Neutrophil (primary cell): ENCODE data around the gene ZNF185.

ENCODE experiments used
- H3K27ac ChIP-seq: fragments of 200-600 bp; sonication (generic); 2 replicates; pipeline ENCODE4 v1.5.1; 2016; ENCODE audit warnings: mild to moderate bottlenecking, moderate library complexity
- H3K27me3 ChIP-seq: fragments of 200-600 bp; sonication (generic); 2 replicates; pipeline ENCODE4 v1.6.0; 2016; ENCODE audit warnings: mild to moderate bottlenecking
- H3K36me3 ChIP-seq: fragments of 200-600 bp; sonication (generic); 2 replicates; pipeline ENCODE4 v1.5.1; 2017
- H3K4me1 ChIP-seq, 2 experiments: fragments of 200-600 bp in 1 of 2; sonication (generic) in 1 of 2; 1 replicate in 1 of 2; 2 replicates in 1 of 2; pipeline versions ENCODE4 v1.5.1 to v1.6.1; 2013 to 2016; ENCODE audit warnings: low read depth in 1 of 2, low read length in 1 of 2, mild to moderate bottlenecking in 1 of 2, moderate library complexity in 1 of 2; ENCODE audit not compliant: control insufficient read depth in 1 of 2, insufficient read depth in 1 of 2
- H3K4me3 ChIP-seq, 2 experiments: fragments of 200-600 bp in 1 of 2; sonication (generic) in 1 of 2; 1 replicate in 1 of 2; 2 replicates in 1 of 2; pipeline ENCODE4 v1.5.1; 2013 to 2016; ENCODE audit warnings: low read depth in 1 of 2, low read length in 1 of 2, mild to moderate bottlenecking in 1 of 2, moderate library complexity in 1 of 2
- H3K9me3 ChIP-seq: fragments of 200-600 bp; sonication (generic); 2 replicates; pipeline ENCODE4 v1.5.1; 2016
- TF ChIP-seq, protein P1 (sequence below): fragments of 200-600 bp; sonication (generic); IDR thresholded peaks from 2 replicates; pipeline ENCODE4 v1.5.1; 2016; ENCODE audit warnings: antibody characterized with exemption

Gene ZNF185

DNA sequence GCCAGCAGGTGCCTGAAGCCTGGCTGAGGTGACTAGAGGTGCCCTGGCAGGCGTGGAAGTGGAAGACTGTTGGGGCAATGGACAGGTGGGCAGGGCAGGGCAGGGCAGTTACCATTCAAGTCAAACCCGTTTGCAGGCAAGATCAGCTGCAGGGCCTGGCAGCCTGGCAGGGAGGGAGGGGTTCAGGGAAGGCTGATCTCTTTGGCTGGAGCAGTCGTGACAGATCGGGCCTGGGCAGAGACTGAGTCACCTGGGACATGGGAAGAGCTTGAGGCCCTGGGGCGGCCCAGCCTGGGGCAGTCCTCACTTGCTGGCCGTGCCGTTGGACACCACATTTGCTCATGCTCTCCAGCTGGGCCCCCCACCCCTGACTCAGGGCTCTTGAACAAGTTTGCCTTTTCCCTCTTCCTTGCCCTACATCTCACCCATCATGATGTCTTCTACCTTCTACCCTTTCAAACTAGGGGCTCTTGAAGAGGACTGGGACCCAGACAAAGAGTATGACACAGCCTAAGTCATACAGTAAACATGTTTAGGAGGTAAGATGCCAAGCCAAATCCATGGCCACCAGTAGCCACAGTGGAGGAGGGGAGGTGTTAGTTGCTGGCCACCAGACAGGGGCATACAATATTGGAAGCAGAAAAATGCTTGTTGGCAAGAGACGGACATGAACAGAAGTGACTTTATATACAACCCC lies 2.0 kb upstream of the ZNF185 start:
- Histone ChIP-seq H3K4me1 (no peaks in the 10 kb centered on the region), H3K36me3 (no peaks in the 10 kb centered on the region), H3K9me3 (no peaks in the 10 kb centered on the region), H3K4me3 (no peak overlapping the region), H3K27ac (no peak overlapping the region), H3K27me3 (peaks cover 51% of the 10 kb centered on the region)
- TF ChIP-seq, protein P1, sequence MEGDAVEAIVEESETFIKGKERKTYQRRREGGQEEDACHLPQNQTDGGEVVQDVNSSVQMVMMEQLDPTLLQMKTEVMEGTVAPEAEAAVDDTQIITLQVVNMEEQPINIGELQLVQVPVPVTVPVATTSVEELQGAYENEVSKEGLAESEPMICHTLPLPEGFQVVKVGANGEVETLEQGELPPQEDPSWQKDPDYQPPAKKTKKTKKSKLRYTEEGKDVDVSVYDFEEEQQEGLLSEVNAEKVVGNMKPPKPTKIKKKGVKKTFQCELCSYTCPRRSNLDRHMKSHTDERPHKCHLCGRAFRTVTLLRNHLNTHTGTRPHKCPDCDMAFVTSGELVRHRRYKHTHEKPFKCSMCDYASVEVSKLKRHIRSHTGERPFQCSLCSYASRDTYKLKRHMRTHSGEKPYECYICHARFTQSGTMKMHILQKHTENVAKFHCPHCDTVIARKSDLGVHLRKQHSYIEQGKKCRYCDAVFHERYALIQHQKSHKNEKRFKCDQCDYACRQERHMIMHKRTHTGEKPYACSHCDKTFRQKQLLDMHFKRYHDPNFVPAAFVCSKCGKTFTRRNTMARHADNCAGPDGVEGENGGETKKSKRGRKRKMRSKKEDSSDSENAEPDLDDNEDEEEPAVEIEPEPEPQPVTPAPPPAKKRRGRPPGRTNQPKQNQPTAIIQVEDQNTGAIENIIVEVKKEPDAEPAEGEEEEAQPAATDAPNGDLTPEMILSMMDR = no peak

DNA sequence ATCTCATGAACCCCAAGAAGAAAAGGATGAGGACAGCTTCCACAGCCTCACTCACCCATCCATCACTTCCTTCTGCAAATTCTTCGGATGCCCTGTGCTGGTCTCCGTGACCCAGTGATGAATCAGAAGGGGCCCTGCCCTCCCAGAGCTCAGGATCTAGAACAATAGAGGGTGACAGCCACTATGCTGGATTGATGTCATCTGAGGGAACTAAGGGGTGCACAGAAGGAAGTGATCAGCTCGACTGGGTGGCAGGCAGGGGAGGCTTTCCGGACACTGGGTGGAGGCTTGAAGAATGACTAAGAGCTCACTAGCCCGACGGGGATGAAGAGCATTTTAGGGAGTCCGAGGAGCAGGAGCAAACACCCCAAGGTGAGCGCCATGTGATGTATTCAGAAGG lies 1.4 kb upstream of the ZNF185 start:
- TF ChIP-seq, protein P1 = no peak
- no peak overlapping the region for H3K4me3 ChIP-seq
- H3K36me3 ChIP-seq = no peaks in the 10 kb centered on the region
- no peak overlapping the region for H3K27ac ChIP-seq
- no peaks in the 10 kb centered on the region for H3K4me1 ChIP-seq
- no peaks in the 10 kb centered on the region for H3K9me3 ChIP-seq
- peaks cover 50% of the 10 kb centered on the region for H3K27me3 ChIP-seq

DNA sequence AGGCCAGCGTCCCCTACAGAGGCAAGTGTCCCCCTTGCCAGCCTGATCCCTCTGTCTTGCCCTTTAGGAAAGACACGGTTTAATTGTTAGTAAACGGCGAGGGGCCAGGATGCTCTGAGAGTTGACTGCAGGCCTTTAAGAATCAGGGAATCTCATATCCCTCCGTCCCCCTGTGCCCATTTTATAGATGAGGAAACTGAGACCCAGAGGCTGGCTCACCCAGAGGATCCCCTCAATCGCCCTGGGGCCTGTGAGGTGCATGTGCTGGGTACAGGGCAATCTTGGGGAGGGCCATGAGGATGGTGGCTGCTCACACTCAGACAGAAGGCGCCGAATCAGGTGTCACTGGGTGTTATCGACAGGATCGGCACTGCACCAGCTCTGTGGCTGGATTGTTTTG lies 575 bp downstream of the ZNF185 start:
- Histone ChIP-seq H3K36me3 (no peaks in the 10 kb centered on the region), H3K27me3 (peaks cover 38% of the 10 kb centered on the region), H3K4me3 (no peak overlapping the region), H3K9me3 (no peaks in the 10 kb centered on the region), H3K4me1 (no peaks in the 10 kb centered on the region), H3K27ac (no peak overlapping the region)
- TF ChIP-seq, protein P1 = no peak

DNA sequence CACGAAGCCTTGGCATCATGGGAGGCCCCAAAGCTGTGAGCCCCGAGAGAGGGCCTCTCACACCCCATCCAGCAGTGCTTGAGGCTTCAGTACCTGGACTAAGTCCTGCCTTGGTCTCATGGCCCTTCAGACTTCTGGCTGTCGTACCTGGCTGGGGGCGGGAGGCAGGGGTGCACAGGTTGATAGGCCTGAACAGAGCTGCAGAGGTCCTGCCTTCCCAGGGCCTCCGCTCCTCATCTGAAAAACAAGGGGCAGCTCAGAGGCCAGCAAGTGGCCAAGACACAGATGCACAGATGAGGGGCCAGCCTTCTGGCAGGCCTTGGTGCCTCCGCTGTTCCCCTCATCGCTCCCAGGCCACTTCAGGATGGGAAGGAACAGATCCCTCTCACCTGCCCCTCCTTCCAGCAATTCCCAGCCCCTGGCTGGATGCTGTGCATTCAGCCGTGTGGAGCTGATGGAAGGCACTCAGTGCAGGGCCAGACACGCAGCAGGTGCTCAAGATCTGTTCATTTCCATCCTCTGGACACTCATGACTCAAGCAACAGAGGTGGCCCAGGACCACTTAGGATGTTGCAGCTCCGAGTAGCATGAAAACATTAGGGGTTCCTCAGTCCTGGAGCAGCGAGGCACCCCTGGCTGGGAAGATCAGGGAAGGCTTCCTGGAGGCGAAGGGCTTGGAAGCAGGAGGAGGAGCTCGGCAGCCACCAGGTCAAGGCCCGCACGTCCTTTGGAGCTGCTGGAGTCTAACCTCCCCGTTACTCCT lies 1.4 kb downstream of the ZNF185 start:
- H3K27me3 ChIP-seq = peaks cover 38% of the 10 kb centered on the region
- TF ChIP-seq, protein P1 = no peak
- no peaks in the 10 kb centered on the region for H3K36me3 ChIP-seq
- no peaks in the 10 kb centered on the region for H3K4me1 ChIP-seq
- H3K27ac ChIP-seq = no peak overlapping the region
- H3K9me3 ChIP-seq = no peaks in the 10 kb centered on the region
- H3K4me3 ChIP-seq = no peak overlapping the region

DNA sequence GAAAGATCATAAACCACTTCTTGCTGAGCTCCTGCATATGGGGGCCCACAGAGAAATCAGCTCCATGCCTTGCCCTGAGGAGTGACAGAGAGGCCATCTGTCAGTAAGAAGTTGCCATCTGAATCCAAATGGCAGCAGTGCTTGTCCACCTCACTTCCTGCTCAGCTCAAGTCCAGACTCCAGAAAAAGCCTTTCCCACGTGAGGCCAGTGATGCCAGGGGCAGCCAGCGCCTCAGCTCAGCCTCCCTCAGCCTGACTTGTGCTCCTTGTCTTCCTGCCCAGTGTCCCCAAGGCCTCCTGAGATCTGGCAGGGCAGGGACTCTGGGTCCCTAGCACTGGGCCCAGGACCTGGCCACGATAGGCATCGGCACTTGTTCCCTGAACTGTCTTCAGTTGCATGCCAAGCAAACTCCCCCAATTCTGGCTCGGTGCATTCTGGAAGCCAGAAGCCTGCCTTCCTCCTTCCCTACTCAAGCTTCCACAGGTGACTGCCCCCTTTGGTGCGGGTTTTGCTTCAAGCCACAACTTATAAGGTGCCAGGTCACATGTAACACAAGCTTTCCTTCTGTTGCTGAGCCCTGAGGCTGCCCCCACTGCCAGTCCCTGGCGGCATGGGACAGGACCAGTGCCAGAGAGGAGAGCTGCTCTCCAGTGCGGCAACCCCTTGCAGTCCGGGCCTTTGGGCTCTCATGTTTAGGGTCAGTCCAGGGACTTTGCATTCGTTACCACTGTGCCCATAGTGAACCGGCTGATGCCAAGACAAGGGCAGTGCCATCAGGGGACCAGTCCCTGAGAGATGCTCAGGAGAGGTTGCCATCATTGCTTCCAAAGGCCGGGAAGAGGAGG lies 2.2 kb downstream of the ZNF185 start:
- peaks cover 38% of the 10 kb centered on the region for H3K27me3 ChIP-seq
- H3K9me3 ChIP-seq = no peaks in the 10 kb centered on the region
- no peaks in the 10 kb centered on the region for H3K4me1 ChIP-seq
- H3K27ac ChIP-seq = no peak overlapping the region
- TF ChIP-seq, protein P1 = no peak
- H3K36me3 ChIP-seq = no peaks in the 10 kb centered on the region
- no peak overlapping the region for H3K4me3 ChIP-seq
